NCI-H2227 treated with DMSO at 0.1 percent for 48 hours (cell line): ENCODE data around the gene CECR2.
"Not testable (repeated sequence)": the region's sequence is repeated elsewhere in the genome, so short reads cannot be mapped to it uniquely, and the experiment has no call there.

Experiments
- DNase-seq: peaks from one replicate; lab custom pipeline; 2025; lab: John Stamatoyannopoulos, UW

The CECR2 gene

DNA sequence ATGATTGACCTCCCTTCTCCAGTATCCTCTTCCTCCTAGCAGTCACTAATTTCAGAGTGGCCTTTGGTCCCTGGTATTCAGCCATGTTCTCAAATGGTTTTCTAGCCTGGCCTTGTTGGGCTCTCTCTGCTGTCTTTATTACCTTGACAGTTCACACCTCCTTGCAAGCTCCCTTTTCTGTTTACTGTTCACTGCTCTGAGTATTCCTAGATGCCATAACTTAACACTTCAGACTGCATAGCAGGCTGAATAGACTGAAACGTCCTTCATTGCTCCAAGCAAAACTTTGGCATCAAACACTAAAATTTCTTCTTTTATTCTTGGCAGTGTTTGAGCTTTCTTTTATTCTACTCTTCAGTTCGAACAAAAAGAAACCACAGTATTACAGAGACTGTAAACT, 144.4 kb downstream of the CECR2 start:
- no peak for DNase-seq

DNA sequence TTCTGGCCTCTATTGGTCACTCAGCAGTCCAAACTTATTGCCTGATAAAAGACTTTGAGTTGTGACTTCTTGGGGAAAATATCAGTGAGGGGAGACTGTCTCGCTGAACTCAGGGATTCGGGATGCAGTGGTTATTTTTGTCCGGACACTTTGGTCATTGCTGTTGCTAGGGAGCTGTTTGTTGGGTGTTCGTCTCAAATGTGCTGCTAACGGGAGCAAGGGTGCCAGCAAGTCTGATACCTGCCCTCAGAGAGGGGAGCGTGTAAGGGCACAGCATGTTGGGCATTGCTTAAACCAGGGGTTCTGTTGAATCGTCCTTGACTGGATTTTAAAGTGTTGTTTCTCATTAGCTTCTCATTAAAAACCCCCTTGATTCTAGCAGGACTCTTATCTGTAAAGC, 144.8 kb downstream of the CECR2 start:
- no peak for DNase-seq

GRCh38 chr22:17518406-17518805, 149.1 kb downstream of the CECR2 start:
- DNase-seq: no peak

DNA sequence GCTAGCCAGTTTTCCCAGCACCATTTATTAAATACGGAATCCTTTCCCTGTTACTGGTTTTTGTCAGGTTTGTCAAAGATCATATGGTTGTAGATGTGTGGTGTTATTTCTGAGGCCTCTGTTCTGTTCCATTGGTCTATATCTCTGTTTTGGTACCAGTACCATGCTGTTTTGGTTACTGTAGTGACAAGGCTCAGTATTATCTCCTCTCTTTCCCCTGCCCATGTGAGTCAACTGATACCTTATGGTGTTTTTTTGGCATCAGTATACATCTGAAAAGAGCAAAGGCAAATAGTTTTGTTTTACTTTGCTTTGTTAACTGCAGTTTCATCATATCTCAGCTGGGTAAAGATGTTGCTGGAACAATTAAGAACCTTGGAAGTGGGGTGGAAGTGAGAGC, 152.7 kb downstream of the CECR2 start:
- not testable (repeated sequence) for DNase-seq

- DNase-seq: no peak
These were observed 154.7 kb downstream of the CECR2 start for GRCh38 chr22:17523925-17524324.

DNA sequence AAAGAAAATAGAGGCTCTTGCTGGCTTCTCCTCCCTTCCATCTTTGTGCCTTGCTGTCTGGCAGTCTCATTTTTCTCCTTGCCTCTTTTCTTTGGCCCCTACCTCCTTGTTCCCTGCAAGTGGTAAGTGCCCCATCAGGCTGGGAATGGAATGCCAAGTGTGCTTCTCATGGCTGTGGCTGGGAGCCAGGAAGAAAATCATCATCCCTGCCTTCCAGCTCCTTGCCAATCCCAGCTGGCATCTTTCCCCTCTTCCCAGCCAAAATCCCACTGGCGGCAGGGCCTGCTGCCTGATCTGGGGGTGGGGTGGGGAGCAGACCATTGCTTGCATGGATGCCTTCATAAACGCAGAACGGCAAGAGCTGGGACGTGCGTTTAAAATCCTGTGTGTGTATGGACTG, 167.0 kb downstream of the CECR2 start:
- DNase-seq: no peak

DNA sequence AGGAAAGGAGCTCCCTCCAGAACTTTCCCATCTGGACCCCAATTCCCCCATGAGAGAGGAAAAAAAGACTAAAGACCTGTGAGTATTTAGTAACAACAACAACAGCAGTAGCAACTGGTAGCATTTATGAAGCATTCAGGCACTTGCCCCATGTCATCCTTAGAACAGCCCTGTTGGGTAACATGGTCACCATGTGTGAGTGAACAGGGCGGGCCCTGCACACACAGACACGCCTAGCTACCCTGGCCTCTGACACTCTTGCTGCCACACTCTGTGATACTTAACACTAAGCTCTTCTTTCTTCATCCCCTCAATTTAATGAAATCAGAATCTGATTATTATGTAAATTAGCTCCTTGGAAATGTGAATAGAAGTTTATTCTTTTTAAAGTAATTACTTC, 167.9 kb downstream of the CECR2 start:
- no peak for DNase-seq

DNA sequence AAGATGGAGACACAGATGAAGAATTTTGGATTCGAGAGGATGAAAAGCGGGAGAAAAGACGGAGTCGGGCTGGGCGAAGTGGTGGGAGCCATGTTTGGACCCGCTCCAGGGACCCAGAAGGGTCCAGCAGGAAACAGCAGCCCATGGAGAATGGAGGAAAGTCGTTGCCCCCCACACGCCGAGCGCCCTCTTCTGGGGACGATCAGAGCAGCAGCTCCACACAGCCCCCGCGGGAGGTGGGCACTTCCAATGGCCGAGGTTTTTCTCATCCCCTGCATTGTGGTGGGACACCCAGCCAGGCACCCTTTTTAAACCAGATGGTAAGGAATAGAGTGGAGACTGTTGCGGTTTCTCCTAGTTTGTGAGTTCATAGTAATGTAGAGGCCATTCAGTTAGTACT, 171.2 kb downstream of the CECR2 start:
- no peak for DNase-seq

DNA sequence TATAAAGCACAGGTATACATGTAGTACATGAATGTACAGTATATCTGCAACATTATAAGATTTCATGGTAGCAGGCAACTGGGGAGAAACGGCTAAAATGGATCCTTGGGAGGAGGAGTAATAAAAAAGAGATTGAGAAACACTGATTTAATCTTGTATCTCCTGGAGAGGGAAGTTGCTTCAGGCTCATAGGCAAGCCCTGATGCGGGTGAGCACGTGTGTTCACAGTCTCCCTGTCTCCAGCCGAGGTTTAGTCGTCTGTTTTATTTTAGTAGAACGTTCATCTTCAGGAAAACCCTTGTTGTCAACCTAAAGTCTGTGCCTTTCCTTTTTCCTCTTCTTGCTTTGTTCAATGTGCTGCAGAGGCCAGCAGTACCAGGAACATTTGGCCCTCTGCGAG, 172.2 kb downstream of the CECR2 start:
- no peak for DNase-seq

DNA sequence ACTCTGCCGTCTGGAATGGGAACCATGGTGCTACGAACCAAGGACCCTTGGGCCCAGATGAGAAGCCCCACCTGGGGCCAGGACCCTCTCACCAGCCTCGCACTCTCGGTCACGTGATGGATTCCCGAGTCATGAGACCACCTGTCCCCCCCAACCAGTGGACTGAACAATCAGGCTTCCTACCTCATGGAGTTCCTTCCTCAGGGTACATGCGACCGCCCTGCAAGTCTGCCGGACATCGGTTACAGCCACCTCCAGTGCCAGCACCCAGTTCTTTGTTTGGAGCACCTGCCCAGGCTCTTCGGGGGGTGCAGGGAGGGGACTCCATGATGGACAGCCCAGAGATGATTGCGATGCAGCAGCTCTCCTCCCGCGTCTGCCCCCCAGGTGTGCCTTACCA, 173.2 kb downstream of the CECR2 start:
- no peak for DNase-seq

GRCh38 chr22:17548010-17548755, 178.9 kb downstream of the CECR2 start:
- no peak for DNase-seq

GRCh38 chr22:17548756-17549035, 179.4 kb downstream of the CECR2 start:
- no peak for DNase-seq

GRCh38 chr22:17549183-17549582, 179.9 kb downstream of the CECR2 start:
- no peak for DNase-seq

DNA sequence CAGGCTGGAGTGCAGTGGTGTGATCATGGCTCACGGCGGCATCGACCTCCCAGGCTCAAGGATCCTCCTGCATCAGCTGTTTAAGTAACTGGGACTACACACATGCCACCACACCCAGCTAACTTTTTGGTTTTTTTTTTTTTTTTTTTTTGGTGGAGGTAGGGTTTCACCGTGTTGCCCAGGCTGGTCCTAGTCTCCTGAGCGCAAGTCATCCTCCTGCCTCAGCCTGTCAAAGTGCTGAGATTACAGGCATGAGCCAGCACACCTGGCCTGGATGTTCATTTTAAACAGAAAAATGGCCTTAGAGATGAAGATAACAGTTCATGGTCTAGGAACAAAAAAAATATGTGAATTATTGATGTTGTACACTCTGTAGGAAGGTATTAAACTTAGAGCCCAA, 180.4 kb downstream of the CECR2 start:
- no peak for DNase-seq

GRCh38 chr22:17552737-17553136, 183.5 kb downstream of the CECR2 start:
- no peak for DNase-seq

GRCh38 chr22:17554814-17555213, 185.6 kb downstream of the CECR2 start:
- DNase-seq: no peak

GRCh38 chr22:17559188-17559587, 189.9 kb downstream of the CECR2 start:
- DNase-seq: no peak

GRCh38 chr22:17562906-17563870, 193.9 kb downstream of the CECR2 start, which contains the start of gene SLC25A18:
Gene SLC25A18, plus strand, starts transcription at chr22:17563498. Its CDS starts 16,447 bp downstream, at chr22:17579945.
- no peak for DNase-seq

DNA sequence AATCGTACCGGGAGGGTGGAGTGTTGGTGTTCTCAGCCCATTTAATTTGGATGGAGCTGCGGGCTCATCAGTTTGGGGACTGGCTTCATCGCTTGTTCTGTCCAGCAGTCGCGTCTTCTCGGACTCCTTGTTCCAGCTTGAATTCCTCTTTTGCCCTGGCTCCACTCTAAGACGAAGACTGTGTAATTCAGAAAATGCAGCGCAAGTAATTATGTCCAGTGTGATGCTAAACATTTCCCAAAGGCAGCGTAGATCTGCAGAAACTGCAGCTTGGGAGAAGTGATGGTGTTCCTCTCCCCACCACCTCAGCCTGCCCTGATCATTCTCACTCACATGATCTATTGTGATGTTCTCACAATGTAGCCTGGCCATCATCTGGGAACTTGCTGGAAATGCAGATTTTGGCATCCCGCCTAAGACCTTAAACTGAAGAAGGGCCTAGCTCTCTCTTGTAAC, 194.7 kb downstream of the CECR2 start:
- DNase-seq: no peak

DNA sequence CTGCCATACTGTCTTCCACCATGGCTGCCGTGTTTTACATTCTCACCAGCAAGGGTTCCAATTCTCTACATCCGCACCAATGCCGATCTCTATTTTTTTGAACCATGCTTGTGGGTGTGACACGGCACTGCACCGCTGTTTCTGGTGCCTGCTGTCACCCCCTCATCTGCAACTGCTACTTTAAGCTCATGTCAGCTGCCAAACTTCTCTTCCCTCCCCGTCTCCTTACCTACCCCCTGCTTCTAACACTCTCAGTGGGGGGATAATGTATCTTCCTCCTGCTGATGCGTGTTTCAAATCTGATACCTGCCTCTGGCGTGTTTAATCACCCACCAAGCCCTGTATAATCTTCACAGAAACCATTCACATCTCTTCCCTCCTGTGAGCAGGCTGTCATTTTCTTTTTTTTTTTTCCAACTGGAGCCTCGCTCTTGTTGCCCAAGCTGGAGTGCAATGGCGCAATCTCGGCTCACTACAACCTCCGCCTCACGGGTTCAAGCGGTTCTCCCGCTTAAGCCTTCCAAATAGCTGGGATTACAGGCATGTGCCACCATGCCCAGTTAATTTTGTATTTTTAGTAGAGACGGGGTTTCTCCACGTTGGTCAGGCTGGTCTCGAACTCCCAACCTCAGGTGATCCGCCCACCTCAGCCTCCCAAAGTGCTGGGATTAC, 196.9 kb downstream of the CECR2 start:
- DNase-seq: not testable (repeated sequence)

GRCh38 chr22:17566776-17567175, 197.5 kb downstream of the CECR2 start:
- no peak for DNase-seq

GRCh38 chr22:17569971-17570511, 200.8 kb downstream of the CECR2 start:
- DNase-seq: peak; percentile 56
